Trophoblast cell (in vitro differentiated cells and primary cell): Measurements from ENCODE around the gene POLDIP3.
A peak's percentile ranks its signal among the peaks of the same experiment; 100 is the strongest.
"Not testable (repeated sequence)": the region's sequence is repeated elsewhere in the genome, so short reads cannot be mapped to it uniquely, and the experiment has no call there.

Experiments
- DNase-seq, 2 donors: peaks; one replicate each; pipeline ENCODE4 v3.0.0-alpha.2; 2016
- H2AFZ ChIP-seq: 2 replicates; pipeline ENCODE4 v1.6.1; 2013; ENCODE audit warnings: low read length, moderate library complexity, mild to moderate bottlenecking; ENCODE audit not compliant: insufficient read depth, poor library complexity
- H2AK5ac ChIP-seq: 2 replicates; pipeline ENCODE4 v1.6.1; 2013; ENCODE audit warnings: mild to moderate bottlenecking, low read length
- H2BK120ac ChIP-seq: 2 replicates; pipeline ENCODE4 v1.6.1; 2013; ENCODE audit warnings: low read length, mild to moderate bottlenecking, moderate library complexity; ENCODE audit not compliant: insufficient read depth, poor library complexity
- H2BK12ac ChIP-seq: 2 replicates; pipeline ENCODE4 v1.6.1; 2013; ENCODE audit warnings: mild to moderate bottlenecking, low read length, moderate library complexity
- H2BK5ac ChIP-seq: 2 replicates; pipeline ENCODE4 v1.6.1; 2013; ENCODE audit warnings: low read length, low read depth, moderate library complexity, mild to moderate bottlenecking; ENCODE audit not compliant: poor library complexity
- H3K14ac ChIP-seq: 2 replicates; pipeline ENCODE4 v1.6.1; 2013; ENCODE audit warnings: mild to moderate bottlenecking, low read length
- H3K18ac ChIP-seq: 2 replicates; pipeline ENCODE4 v1.6.1; 2013; ENCODE audit warnings: mild to moderate bottlenecking, low read length
- H3K23ac ChIP-seq: 2 replicates; pipeline ENCODE4 v1.6.1; 2013; ENCODE audit warnings: low read length
- H3K27ac ChIP-seq: 2 replicates; pipeline ENCODE4 v1.5.1; 2013; ENCODE audit warnings: low read depth, mild to moderate bottlenecking, inconsistent platforms, low read length, moderate library complexity
- H3K27me3 ChIP-seq: 2 replicates; pipeline ENCODE4 v1.6.1; 2013; ENCODE audit warnings: inconsistent platforms, mild to moderate bottlenecking, low read length, moderate library complexity; ENCODE audit not compliant: insufficient read depth
- H3K36me3 ChIP-seq, 2 experiments: 1 replicate in 1 of 2; 2 replicates in 1 of 2; pipeline ENCODE4 v1.6.1; 2013; ENCODE audit warnings: low read length in 2 of 2, mild to moderate bottlenecking in 2 of 2, moderate library complexity in 1 of 2; ENCODE audit not compliant: insufficient read depth in 2 of 2, control insufficient read depth in 1 of 2
- H3K4ac ChIP-seq: 2 replicates; pipeline ENCODE4 v1.6.1; 2013; ENCODE audit warnings: low read depth, mild to moderate bottlenecking, low read length, moderate library complexity
- H3K4me1 ChIP-seq, 2 experiments: 1 replicate in 1 of 2; 2 replicates in 1 of 2; pipeline ENCODE4 v1.6.1; 2013; ENCODE audit warnings: low read length in 2 of 2, mild to moderate bottlenecking in 2 of 2, moderate library complexity in 1 of 2; ENCODE audit not compliant: insufficient read depth in 2 of 2, control insufficient read depth in 1 of 2
- H3K4me2 ChIP-seq: 2 replicates; pipeline ENCODE4 v1.6.1; 2013; ENCODE audit warnings: inconsistent platforms, mild to moderate bottlenecking, low read length, moderate library complexity
- H3K4me3 ChIP-seq: 2 replicates; pipeline ENCODE4 v1.5.1; 2013; ENCODE audit warnings: mild to moderate bottlenecking, low read depth, low read length, inconsistent platforms
- H3K79me1 ChIP-seq: one replicate; pipeline ENCODE4 v1.6.1; 2013; ENCODE audit warnings: low read length
- H3K79me2 ChIP-seq: 2 replicates; pipeline ENCODE4 v1.6.1; 2013; ENCODE audit warnings: low read length, mild to moderate bottlenecking; ENCODE audit not compliant: control insufficient read depth, insufficient read depth, poor library complexity
- H3K9ac ChIP-seq: 2 replicates; pipeline ENCODE4 v1.6.1; 2013; ENCODE audit warnings: mild to moderate bottlenecking, low read length
- H3K9me3 ChIP-seq: 2 replicates; pipeline ENCODE4 v1.6.1; 2013; ENCODE audit warnings: low read depth, mild to moderate bottlenecking, control low read depth, inconsistent platforms, low read length; ENCODE audit not compliant: insufficient read depth
- H4K12ac ChIP-seq: 2 replicates; pipeline ENCODE4 v1.6.1; 2013; ENCODE audit warnings: low read depth, mild to moderate bottlenecking, low read length, moderate library complexity
- H4K8ac ChIP-seq: 2 replicates; pipeline ENCODE4 v1.6.1; 2013; ENCODE audit warnings: low read depth, mild to moderate bottlenecking, low read length, moderate library complexity
- H4K91ac ChIP-seq: one replicate; pipeline ENCODE4 v1.6.1; 2013; ENCODE audit warnings: low read depth, mild to moderate bottlenecking, low read length, moderate library complexity
- WGBS: extraction: QIAGEN DNeasy Blood & Tissue Kit; methylation state at CpG from one replicate; pipeline ENCODE4 v1.1.7; 2013; ENCODE audit warnings: missing lambda C conversion rate; ENCODE audit not compliant: insufficient read length, insufficient coverage; ENCODE audit errors: extremely low coverage; 5-methylcytosine and 5-hydroxymethylcytosine counted together

The POLDIP3 gene

GRCh38 chr22:42547562-42547961, 67.1 kb downstream of the POLDIP3 start:
- no peaks in the 10 kb centered on the region for H3K79me2 ChIP-seq
- no peaks in the 10 kb centered on the region for H3K4me1 ChIP-seq
- no peak overlapping the region for H3K4me3 ChIP-seq
- no peak overlapping the region for H4K12ac ChIP-seq
- H3K14ac ChIP-seq = no peak overlapping the region
- H3K27ac ChIP-seq = no peak overlapping the region
- no peak overlapping the region for H3K23ac ChIP-seq
- WGBS = no CpG with 5 or more reads among the region's 9 CpGs
- no peaks in the 10 kb centered on the region for H3K79me1 ChIP-seq
- H3K36me3 ChIP-seq = no peaks in the 10 kb centered on the region
- no peak overlapping the region for H2BK5ac ChIP-seq
- no peak overlapping the region for H2BK12ac ChIP-seq
- no peaks in the 10 kb centered on the region for H3K27me3 ChIP-seq
- no peak overlapping the region for H3K4ac ChIP-seq
- no peak for DNase-seq
- no peak overlapping the region for H3K18ac ChIP-seq
- no peak overlapping the region for H2AFZ ChIP-seq
- no peak overlapping the region for H4K91ac ChIP-seq
- H3K4me2 ChIP-seq = no peak overlapping the region
- H3K9ac ChIP-seq = no peak overlapping the region
- no peaks in the 10 kb centered on the region for H3K9me3 ChIP-seq
- H4K8ac ChIP-seq = no peak overlapping the region
- no peak overlapping the region for H2AK5ac ChIP-seq
- H2BK120ac ChIP-seq = no peak overlapping the region

DNA sequence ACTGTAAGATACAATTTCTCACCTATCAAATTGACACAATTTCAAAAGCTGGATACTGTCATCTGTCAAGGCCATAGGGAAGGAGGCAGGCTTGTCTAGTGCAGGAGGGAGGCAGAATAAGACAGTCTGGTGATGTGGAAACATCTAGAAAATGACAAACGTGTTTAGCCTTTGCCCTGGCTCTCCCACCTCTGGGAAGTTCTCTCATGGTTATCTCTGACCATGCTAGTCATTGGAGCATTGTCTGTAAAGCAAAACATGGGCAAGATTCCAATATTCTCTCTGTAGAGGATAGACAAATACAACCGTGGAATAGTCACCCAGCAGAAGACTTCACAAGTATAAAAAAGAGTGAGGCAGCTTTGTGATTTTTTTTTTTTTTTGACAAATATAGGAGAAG, 70.0 kb downstream of the POLDIP3 start:
- no peak overlapping the region for H4K8ac ChIP-seq
- H3K23ac ChIP-seq = no peak overlapping the region
- no peaks in the 10 kb centered on the region for H3K4me1 ChIP-seq
- H3K9ac ChIP-seq = no peak overlapping the region
- no peak overlapping the region for H2BK5ac ChIP-seq
- no peak overlapping the region for H3K4ac ChIP-seq
- no peak overlapping the region for H2AK5ac ChIP-seq
- H3K79me1 ChIP-seq = no peaks in the 10 kb centered on the region
- H4K12ac ChIP-seq = no peak overlapping the region
- H3K79me2 ChIP-seq = no peaks in the 10 kb centered on the region
- H3K4me2 ChIP-seq = no peak overlapping the region
- H4K91ac ChIP-seq = no peak overlapping the region
- H3K18ac ChIP-seq = no peak overlapping the region
- H3K4me3 ChIP-seq = no peak overlapping the region
- H3K9me3 ChIP-seq = no peaks in the 10 kb centered on the region
- H2AFZ ChIP-seq = no peak overlapping the region
- H3K36me3 ChIP-seq = no peaks in the 10 kb centered on the region
- H3K14ac ChIP-seq = no peak overlapping the region
- no CpG with 5 or more reads among the region's 2 CpGs for WGBS
- no peak overlapping the region for H2BK12ac ChIP-seq
- DNase-seq = peak; percentile 37 to 49
- no peak overlapping the region for H2BK120ac ChIP-seq
- no peak overlapping the region for H3K27ac ChIP-seq
- H3K27me3 ChIP-seq = no peaks in the 10 kb centered on the region

- not testable (repeated sequence) for H2AFZ ChIP-seq, H3K79me2 ChIP-seq, H2BK120ac ChIP-seq, H3K9ac ChIP-seq, H3K23ac ChIP-seq, DNase-seq, H3K27me3 ChIP-seq, H4K91ac ChIP-seq, H2BK5ac ChIP-seq, H3K9me3 ChIP-seq, H3K4me3 ChIP-seq, H3K27ac ChIP-seq, H3K14ac ChIP-seq, H3K36me3 ChIP-seq, H2AK5ac ChIP-seq, H3K79me1 ChIP-seq, H3K18ac ChIP-seq, H3K4me1 ChIP-seq, H3K4me2 ChIP-seq, H2BK12ac ChIP-seq, H3K4ac ChIP-seq, H4K12ac ChIP-seq
- no CpG with 5 or more reads among the region's 11 CpGs for WGBS
- peak overlapping the region; percentile 19 for H4K8ac ChIP-seq
These were observed 75.4 kb downstream of the POLDIP3 start for GRCh38 chr22:42539236-42539771.

DNA sequence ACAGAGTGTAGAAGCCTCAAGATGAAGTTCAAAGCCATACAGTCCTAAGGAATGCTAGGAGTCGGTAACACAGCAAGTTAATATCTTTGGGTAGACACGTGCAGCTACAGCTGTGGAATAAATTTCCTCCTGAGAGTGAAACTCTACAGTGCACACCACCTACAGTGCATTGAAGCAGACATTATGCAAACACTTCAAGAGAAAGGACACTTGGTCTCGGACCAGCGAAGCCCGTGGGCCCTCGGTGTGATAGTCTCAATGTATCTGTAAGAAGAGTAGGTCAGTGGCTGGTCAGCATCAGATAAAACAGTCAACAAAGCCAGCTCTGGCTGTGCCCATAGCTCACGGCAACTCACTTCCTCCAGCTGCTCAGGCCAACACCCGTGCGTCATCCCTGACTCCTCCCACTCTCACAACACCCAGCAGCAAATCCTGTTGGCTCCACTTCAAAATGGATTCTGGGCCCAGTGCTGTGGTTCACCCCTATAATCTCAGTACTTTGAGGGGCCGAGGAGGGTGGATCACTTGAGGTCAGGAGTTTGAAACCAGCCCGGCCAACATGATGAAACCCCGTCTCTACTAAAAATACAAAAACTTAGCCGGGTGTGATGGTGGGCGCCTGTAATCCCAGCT, 77.4 kb downstream of the POLDIP3 start:
- not testable (repeated sequence) for H3K79me2 ChIP-seq, DNase-seq, H3K18ac ChIP-seq, H3K79me1 ChIP-seq, H3K4me2 ChIP-seq, H3K27me3 ChIP-seq, H2BK120ac ChIP-seq, H3K9ac ChIP-seq, H3K14ac ChIP-seq, H2AFZ ChIP-seq, H3K36me3 ChIP-seq, H2BK5ac ChIP-seq, H4K8ac ChIP-seq, H3K9me3 ChIP-seq, H3K23ac ChIP-seq, H3K4ac ChIP-seq, H4K12ac ChIP-seq, H2AK5ac ChIP-seq, H2BK12ac ChIP-seq, H3K4me1 ChIP-seq, H4K91ac ChIP-seq, H3K27ac ChIP-seq, H3K4me3 ChIP-seq
- WGBS = no CpG with 5 or more reads among the region's 14 CpGs
